HAP-1 (cell line): ENCODE data around the gene CCDC57.

Experiments used
- DNase-seq, 2 experiments: peaks; one replicate each; pipeline ENCODE4 v3.0.0-alpha.2; 2016 to 2020; ENCODE audit warnings: low spot score in 2 of 2
- H3K27me3 ChIP-seq: fragments of 250-450 bp; sonication (Bioruptor Pico); 2 replicates; pipeline ENCODE4 v1.5.1; 2020; ENCODE audit warnings: low read depth, mild to moderate bottlenecking, moderate library complexity
- H3K36me3 ChIP-seq: fragments of 250-450 bp; sonication (Bioruptor Pico); replicated peaks from 2 replicates; pipeline ENCODE4 v1.5.1; 2020; ENCODE audit warnings: mild to moderate bottlenecking
- H3K4me1 ChIP-seq: fragments of 250-450 bp; sonication (Bioruptor Pico); 2 replicates; pipeline ENCODE4 v1.5.1; 2020; ENCODE audit warnings: mild to moderate bottlenecking
- H3K4me3 ChIP-seq: fragments of 250-450 bp; sonication (Bioruptor Pico); 2 replicates; pipeline ENCODE4 v1.5.1; 2020; ENCODE audit warnings: mild to moderate bottlenecking, moderate library complexity
- H3K9me3 ChIP-seq: fragments of 250-450 bp; sonication (Bioruptor Pico); 2 replicates; pipeline ENCODE4 v1.5.1; 2020; ENCODE audit warnings: mild to moderate bottlenecking, moderate library complexity
- in situ Hi-C: fragments of 300-500 bp; cut with MboI; formaldehyde crosslinking; loops from 3 replicates; pipeline ENCODE4 v1.14.3; 2020; ENCODE audit warnings: low sequenced_read_pairs, inconsistent platforms, mixed read lengths

CCDC57 gene

DNA sequence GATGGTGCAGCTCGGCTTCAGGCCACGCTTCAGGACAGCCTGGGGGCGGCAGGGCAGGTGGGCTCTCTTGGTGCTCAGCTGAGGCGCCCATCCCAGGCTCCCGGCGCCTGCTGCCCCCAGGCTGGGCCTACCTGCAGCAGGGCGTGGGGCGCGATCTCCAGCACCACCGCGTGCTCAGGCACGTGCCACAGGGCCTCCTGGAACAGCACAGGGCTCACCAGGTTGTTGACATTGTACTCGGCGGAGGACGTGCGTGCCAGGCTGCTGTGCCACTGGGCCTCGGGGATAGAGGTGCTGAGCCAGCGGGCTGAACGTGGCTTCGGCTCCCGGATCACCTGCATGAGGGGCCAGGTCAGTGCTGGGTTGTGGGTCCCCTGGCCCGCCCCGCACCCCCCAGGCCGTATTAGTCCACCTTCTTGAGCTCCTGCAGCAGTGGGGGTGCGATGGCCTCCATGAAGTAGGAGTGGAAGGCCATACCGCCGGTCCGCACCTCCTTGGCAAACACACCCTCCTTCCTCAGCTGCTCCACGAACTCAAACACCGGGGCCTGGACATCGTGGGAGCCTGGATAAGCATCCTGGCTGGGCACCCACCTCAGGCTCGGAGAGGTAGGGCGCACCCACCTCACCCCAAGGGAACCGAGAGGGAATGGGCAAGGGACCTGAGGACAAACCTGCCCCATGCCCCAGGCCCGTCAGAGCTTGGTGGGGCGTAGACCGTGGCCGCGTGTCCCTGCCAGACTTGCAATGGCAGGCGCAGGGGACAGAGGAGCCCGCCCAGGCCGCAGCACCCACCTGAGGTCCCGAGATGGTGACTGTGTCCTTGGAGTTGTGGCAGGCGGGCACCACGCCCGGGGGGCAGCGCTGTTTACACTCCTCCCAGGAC is 123.6 kb downstream of the CCDC57 start:
- in situ Hi-C loops = no loop called here
- H3K27me3 ChIP-seq = no peaks in the 10 kb centered on the region
- H3K36me3 ChIP-seq = peaks cover 98% of the 10 kb centered on the region
- no peaks in the 10 kb centered on the region for H3K4me1 ChIP-seq
- DNase-seq = no peak
- H3K4me3 ChIP-seq = no peak overlapping the region
- no peaks in the 10 kb centered on the region for H3K9me3 ChIP-seq

DNA sequence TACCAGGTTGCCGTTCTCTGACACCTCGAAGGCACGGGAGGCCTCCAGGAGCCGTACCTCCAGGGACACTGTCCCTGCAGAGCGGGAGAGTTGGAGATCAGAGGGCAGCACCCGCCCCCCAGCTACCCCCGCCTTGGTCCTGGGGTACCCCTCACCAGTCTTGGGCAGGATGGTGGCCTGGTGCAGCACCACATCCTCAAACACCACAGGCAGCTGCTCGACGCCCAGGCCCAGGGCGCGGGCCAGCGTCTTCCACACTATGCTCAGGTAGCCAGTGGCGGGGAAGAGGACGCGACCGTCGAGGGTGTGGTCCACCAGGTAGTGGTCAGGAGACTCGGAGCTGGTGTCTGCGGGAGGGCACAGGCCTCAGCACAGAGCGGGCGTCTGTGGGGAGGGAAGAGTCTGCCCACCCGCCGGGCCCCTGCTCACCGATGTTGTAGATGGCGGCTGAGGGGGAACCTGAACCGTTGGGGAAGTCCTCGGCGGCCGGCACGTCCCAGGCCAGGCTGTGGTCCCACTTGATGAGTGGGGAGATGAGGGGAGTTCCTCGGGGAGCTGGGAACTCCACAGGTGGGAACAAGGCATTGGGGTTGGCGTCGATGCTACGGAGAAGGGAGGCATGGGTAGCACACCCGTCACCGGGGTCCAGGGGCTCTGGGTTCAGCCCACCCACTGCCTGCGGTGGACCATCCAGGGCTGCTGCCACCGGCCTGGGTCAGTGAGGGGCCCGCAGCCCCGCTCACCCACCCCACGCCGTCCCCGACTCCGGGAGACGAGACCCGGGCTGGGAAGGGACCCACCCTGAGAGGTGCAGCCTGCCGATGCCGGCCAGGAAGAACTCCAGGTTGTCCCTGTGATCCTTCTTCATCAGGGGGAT is 124.4 kb downstream of the CCDC57 start:
- DNase-seq = no peak
- in situ Hi-C loops = no loop called here
- no peak overlapping the region for H3K4me3 ChIP-seq
- H3K27me3 ChIP-seq = no peaks in the 10 kb centered on the region
- H3K36me3 ChIP-seq = peaks cover 100% of the 10 kb centered on the region
- no peaks in the 10 kb centered on the region for H3K4me1 ChIP-seq
- no peaks in the 10 kb centered on the region for H3K9me3 ChIP-seq

DNA sequence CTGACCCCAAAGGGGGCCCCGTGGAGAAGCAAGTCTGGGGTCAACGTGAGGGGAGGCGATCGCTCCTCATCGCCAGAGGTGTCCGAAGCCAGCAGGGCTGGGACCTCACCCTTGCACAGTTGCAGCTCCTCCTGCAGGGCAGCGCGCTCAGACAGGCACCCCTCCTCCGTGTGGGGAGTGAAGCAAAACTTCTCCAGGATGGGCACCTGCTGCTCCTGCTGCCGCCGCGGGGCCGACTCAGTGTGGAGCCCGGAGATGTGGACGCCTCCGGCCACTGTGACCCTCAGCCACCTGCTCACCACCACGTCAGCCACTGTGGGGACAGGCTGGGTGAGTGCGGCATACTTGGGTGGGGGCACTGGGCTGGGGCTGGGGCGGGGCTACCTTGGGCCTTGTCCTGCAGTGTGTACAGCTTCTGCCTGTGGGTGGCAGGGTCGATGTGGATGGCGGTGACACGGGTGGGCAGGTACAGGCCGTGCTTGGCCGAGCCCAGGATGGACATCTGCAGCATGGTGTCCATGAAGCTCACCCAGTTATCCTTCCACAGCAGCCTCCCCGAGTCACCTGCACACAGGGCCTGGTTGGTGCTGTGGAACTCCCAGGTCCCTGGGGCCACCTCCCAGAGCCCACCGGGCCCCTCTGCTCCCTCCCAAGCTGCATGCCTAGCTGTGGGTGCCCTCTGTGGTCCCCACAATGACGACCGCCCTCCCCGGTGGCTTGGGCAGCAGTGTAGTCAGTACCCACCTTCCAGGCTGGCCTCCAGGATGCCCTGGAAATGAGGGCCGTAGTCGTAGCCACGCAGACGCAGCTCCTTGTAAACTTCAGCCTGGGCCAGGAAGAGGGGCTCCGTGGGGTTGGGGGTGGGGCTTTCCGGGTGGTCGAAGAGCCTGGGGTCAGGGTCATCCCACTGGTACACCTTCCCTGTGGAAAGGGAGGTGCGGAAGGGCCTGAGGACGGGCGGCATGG is 125.4 kb downstream of the CCDC57 start:
- H3K4me3 ChIP-seq = no peak overlapping the region
- DNase-seq = no peak
- no peaks in the 10 kb centered on the region for H3K4me1 ChIP-seq
- H3K9me3 ChIP-seq = no peaks in the 10 kb centered on the region
- in situ Hi-C loops = no loop called here
- peaks cover 100% of the 10 kb centered on the region for H3K36me3 ChIP-seq
- H3K27me3 ChIP-seq = no peaks in the 10 kb centered on the region

DNA sequence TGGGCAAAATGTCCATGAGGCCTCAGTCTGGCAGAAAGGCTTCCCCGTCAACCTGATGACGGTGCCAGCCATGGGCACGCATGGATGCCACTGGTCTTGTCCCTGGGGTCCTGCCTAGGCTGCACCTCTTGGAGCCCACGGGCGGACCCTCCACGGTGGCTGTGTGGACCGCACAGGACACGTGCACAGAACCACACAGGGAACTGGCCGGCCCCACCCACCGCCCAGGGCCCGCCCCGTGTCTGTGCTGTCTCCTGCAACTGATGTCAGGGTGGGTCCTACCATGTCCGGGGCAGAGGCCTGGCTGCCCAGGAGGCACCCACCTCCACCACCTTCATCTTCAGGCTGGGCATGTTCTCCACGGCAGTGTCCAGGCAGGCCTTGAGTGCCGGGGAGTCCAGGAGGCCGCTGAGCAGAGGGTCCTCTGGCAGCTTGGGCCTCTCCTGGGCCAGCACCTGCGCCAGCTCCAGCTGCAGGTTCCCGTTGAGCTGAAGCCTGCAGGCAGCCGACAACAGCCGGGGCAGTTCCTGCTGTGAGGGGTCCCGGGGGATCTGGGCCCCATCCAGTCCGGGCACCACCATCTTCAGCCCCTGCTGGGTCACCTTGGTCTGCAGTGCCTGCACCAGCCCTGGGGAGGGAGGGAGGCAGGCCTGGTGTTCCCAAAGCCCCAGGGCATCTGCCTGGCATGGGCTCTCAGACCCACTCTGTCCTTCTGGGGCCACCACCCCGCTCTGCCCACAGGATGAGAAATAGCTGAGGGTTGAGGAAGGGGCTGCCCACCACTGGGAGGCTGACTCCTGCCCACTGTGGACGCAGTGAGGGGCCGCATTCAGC is 126.5 kb downstream of the CCDC57 start:
- Histone ChIP-seq H3K36me3 (peaks cover 98% of the 10 kb centered on the region), H3K9me3 (no peaks in the 10 kb centered on the region), H3K27me3 (no peaks in the 10 kb centered on the region), H3K4me3 (no peak overlapping the region), H3K4me1 (no peaks in the 10 kb centered on the region)
- no peak for DNase-seq
- in situ Hi-C loops = no loop called here

DNA sequence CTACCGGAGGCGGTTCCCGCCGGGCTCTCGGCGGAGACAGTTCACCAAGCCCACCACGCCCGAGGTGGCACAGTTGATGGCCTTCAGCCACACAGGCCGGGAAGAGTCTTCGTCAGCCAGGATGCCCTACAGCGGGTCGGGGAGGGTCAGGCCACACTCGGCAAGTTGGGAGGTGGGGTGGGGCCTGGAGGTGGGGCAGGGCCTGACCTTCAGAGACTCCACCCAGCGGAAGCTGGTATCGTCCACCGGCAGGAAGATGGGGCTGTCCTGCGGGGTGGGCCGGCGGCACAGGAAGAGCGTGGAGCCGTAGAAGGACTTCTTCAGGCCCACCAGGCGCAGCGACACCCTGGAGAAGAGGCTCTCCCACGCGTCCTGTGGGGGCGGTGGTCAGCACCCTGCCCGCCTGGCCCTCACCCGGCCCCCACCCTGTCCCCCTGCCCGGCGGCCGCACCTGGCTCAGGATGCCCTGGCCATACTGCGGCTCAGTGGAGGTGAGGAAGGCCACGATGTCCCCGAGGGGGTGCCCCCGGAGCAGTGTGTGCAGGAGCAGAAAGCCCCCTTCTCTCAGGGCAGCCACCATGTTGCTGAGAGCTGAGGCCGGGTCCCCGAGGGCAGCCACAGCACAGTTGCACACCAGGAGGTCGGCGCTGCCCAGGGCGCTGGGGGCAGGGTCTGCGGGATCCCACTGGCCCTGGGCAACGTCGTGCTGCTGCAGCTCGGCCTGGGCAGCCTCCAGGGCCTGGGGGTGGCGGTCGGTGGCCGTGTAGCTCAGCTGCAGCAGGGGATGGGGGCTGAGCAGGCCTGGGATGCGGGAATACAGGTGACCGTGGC is 127.4 kb downstream of the CCDC57 start:
- in situ Hi-C loops = no loop called here
- no peak for DNase-seq

DNA sequence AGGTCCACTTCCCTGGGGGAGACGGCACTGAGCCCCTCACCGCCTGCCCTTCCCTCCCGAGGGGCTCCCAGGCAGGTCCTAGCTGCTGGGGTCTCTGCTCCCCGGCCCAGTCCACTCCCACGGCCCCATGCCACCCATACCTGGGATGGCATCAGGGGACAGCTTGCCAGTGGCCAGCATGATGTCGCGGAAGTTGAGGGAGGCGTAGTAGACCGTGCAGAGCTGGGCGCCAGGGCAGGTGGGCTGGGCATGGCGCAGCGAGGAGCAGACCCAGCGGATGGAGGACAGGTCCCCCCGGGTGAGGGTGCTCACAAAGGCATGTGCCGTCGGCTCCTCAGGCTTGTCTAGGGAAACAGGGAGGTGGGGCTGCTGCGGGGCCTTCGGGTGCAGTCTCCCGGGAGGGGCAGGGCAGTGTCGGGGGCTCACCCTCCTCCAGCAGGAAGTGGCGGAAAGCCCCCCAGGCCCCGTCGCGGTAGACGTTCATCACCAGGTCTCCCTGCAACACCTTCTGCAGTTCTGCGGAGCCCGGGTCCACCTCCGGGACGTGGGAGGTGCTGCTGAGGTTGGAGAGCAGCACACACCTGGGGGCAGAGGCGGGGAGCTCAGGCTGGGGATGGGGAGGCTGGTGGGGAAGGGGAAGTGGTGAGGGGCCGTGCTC is 128.1 kb downstream of the CCDC57 start:
- no peak for DNase-seq
- Histone ChIP-seq H3K4me3 (no peak overlapping the region), H3K9me3 (no peaks in the 10 kb centered on the region), H3K4me1 (no peaks in the 10 kb centered on the region), H3K27me3 (no peaks in the 10 kb centered on the region), H3K36me3 (peaks cover 96% of the 10 kb centered on the region)
- in situ Hi-C loops = no loop called here

More for the DNA sequence above, 127.4 kb downstream of the CCDC57 start:
- Histone ChIP-seq H3K4me1 (no peaks in the 10 kb centered on the region), H3K4me3 (no peak overlapping the region), H3K36me3 (peaks cover 98% of the 10 kb centered on the region), H3K27me3 (no peaks in the 10 kb centered on the region), H3K9me3 (no peaks in the 10 kb centered on the region)

DNA sequence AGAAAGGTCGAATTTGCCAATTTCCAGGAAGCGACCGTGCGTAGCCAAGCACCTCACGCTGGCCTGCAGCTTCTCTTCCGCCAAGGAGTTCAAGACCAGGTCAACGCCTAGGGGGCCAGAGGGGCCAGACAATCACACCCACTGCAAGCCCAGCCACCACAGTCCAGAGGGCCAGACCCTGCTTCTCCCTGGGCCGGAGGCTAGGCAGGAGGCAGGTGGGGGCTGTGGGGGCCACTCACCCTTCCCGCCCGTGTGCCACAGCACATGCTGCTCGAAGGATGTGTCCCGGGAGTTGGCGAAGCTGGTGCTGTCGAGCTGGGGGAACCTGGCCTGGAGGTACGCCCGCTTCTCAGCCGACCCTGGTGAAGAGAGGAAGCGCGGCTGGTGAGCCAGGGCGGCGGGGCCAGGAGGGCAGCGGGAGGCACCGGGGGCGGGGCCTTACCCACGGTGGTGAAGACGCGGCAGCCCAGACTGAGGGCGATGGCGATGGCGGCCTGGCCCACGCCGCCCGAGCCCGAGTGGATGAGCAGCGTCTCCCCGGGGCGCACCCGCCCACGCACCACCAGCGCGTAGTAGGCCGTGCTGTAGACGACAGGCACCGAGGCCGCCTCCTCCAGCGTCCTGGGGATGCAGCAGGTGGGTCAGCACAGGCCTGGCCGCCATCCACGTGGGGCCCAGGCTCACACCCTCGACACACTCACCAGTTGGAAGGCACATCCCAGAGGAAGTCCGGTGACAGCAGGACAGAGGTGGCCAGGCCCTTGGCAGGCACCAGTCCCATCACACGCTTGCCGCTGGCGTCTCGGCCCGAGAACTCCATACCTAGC is 128.9 kb downstream of the CCDC57 start:
- no peaks in the 10 kb centered on the region for H3K9me3 ChIP-seq
- no peaks in the 10 kb centered on the region for H3K27me3 ChIP-seq
- peaks cover 94% of the 10 kb centered on the region for H3K36me3 ChIP-seq
- no peak for DNase-seq
- no peak overlapping the region for H3K4me3 ChIP-seq
- no peaks in the 10 kb centered on the region for H3K4me1 ChIP-seq
- in situ Hi-C loops = no loop called here

DNA sequence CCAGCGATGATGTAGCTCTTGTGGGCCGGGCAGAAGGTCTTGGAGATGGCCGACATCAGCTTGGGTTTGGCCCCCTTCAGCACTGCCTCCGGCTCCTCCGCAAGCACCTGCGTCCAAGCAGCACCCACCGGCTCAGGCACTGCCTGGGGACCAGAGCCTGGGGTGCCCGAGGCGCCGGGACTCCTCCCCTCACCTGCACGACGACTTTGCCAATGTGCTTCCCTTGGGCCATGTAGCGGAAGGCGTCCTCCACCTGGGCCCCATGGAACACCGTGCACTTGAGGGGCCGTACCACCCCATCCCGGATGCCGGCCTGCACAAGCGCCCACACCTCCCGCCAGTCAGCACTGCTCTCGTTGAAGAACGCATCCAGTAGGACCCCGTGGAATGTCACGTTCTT is 129.6 kb downstream of the CCDC57 start:
- peaks cover 92% of the 10 kb centered on the region for H3K36me3 ChIP-seq
- H3K4me3 ChIP-seq = no peak overlapping the region
- no peaks in the 10 kb centered on the region for H3K4me1 ChIP-seq
- no peaks in the 10 kb centered on the region for H3K9me3 ChIP-seq
- in situ Hi-C loops = no loop called here
- no peaks in the 10 kb centered on the region for H3K27me3 ChIP-seq
- DNase-seq = no peak

DNA sequence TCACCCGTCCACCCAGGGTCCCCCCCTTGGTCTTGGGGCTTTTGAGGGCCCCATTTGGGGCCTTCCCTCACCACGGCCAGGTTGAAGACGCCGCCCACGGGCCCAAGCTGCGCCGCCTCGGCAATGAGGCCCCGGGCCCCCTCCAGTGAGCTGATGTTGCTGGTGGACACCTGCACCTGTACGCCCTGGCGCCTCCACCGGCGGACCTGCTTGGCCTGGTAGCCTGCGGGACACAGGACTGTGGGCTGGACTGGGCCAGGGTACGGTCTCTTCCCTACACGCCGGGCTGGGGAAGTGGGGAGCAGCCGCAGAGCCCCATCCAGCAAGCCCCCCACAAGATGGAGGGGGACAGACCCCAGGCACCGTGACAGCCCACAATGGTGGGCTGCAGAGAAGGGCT is 130.2 kb downstream of the CCDC57 start:
- in situ Hi-C loops = no loop called here
- no peak overlapping the region for H3K4me3 ChIP-seq
- DNase-seq = no peak
- H3K27me3 ChIP-seq = no peaks in the 10 kb centered on the region
- no peaks in the 10 kb centered on the region for H3K4me1 ChIP-seq
- H3K36me3 ChIP-seq = peaks cover 89% of the 10 kb centered on the region
- no peaks in the 10 kb centered on the region for H3K9me3 ChIP-seq

DNA sequence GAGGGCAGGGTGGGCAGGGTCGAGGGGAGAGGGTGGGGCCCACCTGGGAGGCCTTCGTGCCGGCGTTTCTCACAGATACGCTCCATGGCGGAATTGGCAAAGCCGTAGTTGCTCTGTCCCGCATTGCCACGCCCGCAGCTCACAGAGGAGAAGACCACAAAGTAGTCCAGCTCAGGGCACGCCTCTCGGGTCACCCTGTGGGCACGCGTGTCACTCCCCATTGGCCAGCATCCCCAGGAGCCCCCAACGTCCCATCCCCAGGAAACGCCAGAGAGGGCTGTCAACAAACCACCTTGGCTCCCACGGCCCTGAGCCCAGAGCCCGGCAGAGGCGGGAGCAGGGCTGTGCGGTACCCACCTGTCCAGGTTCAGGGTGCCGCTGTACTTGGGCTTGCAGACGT is 130.7 kb downstream of the CCDC57 start:
- Histone ChIP-seq H3K9me3 (no peaks in the 10 kb centered on the region), H3K4me1 (no peaks in the 10 kb centered on the region), H3K4me3 (no peak overlapping the region), H3K27me3 (no peaks in the 10 kb centered on the region), H3K36me3 (peaks cover 85% of the 10 kb centered on the region)
- DNase-seq = no peak
- in situ Hi-C loops = no loop called here

DNA sequence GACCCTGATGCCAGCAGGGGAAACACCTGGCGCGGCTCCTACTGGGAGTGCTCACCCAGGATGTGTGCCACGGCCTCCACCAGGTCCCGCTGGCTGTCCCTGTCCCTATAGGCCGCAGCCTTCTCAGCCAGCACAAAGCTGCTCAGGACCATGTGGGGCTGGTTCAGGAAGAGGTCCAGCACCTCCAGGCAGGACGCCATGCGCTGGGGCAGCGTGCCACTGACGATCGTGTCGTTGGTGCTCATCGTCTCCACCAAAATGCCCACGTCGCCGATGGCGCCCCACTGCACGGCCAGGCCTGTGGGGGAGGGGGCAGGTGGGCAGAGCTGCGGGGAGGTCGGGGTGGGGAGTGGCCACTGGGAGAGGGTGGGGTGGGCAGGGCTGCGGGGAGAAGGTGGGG is 131.1 kb downstream of the CCDC57 start:
- H3K9me3 ChIP-seq = no peaks in the 10 kb centered on the region
- DNase-seq = no peak
- peaks cover 80% of the 10 kb centered on the region for H3K36me3 ChIP-seq
- in situ Hi-C loops = no loop called here
- H3K27me3 ChIP-seq = no peaks in the 10 kb centered on the region
- no peak overlapping the region for H3K4me3 ChIP-seq
- no peaks in the 10 kb centered on the region for H3K4me1 ChIP-seq
